RCC 7860 (cell line): ENCODE data around the gene HSPG2.

Source experiments
- DNase-seq: peaks from one replicate; pipeline ENCODE4 v3.0.0-alpha.2; 2015; ENCODE audit warnings: low spot score
- FAIRE-seq: peaks from 2 replicates; lab custom pipeline; 2012; peaks lifted over from hg19 to GRCh38; lab: Jason Lieb, UNC

Gene HSPG2

GRCh38 chr1:21849909-21850576 is 87.1 kb downstream of the HSPG2 start:
- DNase-seq (no peak), FAIRE-seq (no peak)

GRCh38 chr1:21848524-21849174 is 88.5 kb downstream of the HSPG2 start:
- FAIRE-seq (no peak), DNase-seq (no peak)

DNA sequence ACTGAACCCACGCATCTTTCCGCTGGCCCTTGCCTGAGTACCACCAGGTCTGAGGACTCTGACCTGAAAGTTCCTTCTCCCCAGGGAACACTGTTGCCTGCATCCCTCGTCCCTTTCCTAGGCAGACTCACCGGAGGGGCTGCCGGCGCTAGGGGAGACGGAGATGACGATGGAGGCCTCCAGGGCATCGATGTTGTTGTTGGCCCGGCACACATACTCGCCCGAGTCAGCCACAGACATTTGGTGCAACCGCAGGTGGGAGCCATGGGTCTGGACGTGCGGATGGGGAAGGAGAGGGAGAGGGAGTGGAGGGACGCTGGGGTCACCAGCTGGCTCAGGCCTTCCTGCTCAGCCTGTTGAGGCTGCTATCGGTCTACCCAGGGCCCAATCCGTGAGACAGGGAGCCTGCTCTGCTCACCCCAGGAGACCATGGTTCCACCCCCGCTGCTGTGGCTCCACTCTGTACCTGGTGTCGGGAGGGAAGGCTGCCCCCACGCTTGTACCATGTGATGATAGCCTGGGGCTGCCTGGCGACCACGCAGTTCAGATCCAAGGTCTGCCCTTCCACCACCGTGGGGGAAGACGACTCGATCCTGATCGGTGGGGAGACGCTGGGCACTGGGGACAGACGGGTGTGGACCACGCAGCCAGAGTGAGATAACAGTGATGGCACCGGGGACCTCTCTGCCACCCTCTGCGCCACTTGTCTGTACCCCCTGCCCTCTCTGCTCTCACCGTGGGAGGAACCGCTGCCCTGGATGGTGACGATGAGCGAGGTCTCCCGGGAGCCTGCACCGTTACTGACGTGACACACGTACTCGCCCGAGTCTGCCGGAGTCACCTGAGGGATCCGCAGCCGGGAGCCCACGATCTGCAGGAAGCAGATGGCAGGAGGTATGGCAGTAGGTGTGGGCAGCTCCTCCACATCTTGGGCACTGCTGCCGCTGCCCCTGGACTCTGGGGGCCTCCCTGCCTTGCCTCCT is 89.6 kb downstream of the HSPG2 start:
- FAIRE-seq, result no peak
- DNase-seq, result no peak

GRCh38 chr1:21845646-21846641 is 91.2 kb downstream of the HSPG2 start:
- no peak for FAIRE-seq

DNA sequence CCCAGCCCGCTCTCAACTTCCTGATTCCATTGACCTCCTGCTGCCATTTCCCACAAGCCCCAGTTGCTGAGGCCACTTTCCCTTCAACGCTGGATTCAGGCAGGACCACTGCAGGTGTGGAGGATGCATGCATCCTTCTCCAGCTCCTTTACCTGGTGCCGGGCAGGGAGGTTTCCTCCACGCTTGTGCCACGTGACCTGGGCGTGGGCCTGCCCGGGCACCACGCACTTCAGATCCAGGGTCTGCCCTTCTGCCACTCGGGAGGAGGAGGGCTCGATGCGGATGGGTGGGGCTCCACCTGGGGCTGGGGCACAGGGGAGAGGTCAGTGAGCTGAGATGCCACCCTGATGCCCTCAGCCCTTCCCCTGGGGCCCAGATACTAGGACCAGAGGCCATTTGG is 93.1 kb downstream of the HSPG2 start:
- FAIRE-seq (no peak), DNase-seq (no peak)

More at GRCh38 chr1:21845646-21846641, 91.2 kb downstream of the HSPG2 start:
- no peak for DNase-seq

- no peak for FAIRE-seq
- no peak for DNase-seq
Measured at GRCh38 chr1:21843208-21843607, 93.9 kb downstream of the HSPG2 start.

DNA sequence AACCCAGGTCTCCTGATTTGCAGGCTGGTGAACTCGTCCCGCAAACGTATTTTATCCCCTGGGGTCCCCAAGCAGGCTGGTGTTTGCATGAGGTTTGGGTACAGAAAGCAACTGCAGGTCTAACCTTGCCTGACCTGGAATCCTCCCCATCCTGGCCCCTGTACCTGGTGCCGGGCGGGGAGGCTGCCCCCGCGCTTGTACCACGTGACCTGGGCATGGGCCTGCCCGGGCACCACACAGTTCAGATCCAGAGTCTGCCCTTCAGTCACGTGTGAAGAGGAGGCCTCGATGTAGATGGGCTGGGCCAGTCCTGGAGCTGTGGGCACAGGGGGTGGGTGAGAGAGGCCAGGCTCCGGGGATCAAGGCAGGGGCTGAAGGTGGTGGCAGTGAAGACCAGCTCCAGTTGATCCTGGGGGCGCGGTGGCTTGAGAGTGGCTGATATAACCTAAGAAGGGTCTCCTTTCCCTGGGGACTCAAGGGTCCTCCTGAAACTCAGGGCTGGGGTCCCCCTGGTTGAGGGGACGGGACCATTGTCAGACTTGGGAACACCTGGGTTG is 94.4 kb downstream of the HSPG2 start:
- no peak for DNase-seq
- FAIRE-seq, result no peak

DNA sequence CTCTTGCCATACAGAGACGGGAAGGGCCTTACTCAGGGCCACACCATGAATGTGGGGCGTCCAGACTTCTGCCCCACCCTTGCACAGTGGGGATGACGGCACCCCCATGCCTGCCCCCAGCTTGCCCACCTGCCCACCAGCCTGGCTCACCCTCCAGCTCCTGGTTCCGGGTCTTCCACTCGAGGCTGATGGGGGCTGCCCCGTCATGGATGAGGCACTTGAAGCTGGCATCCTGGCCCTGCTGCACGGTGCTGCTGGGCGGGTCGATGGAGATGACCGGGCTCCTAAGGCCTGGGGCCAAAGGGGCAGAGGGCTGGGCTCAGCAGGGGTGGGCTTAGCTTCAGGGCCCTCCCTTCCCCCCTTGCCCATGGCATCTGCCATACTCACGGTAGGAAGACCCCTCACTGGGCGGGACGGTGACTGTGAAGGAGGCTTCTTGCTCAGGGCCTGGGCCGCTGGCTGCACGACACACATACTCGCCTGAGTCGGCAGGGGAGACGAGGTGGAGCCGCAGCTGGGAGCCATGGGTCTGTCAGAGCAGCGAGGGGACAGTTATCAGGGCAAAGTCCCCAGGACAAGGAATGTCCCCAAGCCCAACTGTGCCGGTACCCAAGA is 95.2 kb downstream of the HSPG2 start:
- DNase-seq (no peak), FAIRE-seq (no peak)

DNA sequence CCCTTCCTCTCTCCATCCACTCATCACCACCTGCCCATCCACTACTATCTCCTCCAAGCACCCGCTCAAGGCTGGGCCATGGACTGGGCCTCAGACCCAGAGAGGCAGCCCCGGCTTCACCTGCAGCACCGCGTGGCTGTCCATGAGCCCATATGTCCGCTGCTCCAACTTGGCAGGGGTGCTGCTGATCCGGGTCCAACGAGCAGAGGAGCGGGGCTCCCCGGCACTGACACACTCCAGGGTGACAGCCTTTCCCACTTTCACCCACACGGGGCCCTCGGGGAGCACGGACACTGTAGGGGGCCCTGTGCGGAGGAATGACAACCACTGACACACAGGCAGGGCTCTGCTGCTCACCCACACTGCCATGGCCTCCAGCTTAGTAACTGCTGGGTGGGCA is 96.1 kb downstream of the HSPG2 start:
- DNase-seq, result no peak
- FAIRE-seq, result no peak

DNA sequence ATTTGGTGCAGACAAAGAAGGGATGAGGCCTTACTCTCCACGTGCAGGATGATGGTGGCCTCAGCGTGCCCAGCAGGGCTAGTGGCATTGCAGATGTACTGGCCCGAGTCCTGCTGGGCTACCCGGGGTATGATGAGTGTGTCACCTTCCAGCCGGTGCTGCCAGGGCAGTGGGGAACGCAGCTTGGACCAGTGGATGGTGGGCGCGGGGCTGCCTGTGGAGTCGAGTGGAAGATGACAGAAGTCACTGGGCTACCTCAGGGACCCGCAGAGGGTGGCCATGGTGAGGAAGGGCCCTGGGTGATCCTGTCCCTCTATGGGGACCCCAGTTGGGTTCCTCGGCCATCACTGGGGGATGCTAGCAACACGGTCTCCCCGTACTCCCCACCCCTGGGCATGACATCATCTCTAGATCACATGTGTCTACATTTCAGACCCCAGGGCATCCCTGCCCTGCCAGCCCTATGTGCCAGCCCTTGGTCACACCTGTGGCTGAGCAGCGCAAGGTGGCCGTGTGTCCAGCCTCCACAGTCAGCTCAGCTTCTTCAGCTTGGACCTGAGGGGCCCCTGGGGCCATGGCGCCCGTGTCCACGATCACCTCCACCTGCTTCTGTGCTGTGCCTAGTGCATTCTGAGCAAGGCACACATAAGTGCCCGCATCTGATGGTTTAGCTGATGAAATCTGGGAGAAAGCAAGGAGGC is 97.6 kb downstream of the HSPG2 start:
- DNase-seq (no peak), FAIRE-seq (no peak)

DNA sequence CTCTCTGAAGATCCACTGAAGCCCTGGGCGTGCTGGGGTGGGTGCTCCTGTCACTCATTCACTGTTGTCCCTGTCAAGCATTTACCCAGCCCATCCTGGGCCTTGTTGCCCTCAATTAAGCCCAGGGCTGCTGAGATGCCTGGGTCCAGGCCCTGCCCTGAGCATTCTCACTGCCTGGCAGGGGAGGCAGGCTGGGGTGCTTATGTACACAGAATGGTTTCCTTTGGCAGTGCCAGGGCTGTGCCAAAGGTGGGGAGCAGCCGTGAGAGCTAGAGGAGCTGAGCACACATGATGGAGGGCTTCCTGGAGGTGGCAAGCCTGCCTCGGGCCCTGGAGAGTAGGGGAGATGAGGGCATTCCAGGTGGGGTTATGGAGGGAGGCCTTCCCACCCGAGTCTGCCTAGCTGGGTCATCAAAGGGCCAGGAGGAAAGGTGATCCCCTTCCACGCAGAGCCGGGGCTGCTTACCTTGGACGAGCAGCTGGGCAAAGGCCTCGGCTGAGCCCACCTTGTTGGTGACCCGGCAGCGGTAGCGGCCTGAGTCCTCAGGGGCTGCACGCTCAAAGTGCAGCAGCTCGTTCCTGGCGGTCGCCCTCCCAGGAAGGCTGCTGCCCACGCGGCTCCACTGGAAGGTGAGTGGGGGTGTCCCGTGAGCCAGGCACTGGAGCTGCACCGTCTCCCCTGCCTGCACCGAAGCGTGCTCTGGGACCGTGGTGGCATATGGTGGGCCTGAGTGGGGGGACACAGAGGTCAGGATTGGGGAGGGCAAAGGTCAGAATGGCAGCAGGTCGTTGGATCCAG is 98.6 kb downstream of the HSPG2 start:
- no peak for FAIRE-seq
- DNase-seq, result no peak

DNA sequence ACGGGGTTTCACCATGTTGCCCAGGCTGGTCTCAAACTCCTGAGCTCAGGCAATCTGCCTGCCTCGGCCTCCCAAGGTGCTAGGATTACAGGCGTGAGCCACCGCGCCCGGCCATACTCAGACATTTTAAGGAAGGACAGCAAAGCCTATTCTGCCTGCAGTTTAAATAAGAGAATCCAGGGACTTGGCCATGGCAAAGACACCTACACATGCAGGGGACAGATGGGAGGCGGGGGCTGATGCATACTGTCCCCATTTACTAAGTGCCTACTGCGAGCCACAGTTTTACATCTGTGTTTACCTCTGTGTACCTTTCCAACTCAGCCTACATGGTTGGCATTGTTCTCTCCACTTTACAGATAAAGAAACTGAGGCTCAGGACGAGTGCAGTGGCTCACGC is 99.6 kb downstream of the HSPG2 start:
- no peak for FAIRE-seq

DNA sequence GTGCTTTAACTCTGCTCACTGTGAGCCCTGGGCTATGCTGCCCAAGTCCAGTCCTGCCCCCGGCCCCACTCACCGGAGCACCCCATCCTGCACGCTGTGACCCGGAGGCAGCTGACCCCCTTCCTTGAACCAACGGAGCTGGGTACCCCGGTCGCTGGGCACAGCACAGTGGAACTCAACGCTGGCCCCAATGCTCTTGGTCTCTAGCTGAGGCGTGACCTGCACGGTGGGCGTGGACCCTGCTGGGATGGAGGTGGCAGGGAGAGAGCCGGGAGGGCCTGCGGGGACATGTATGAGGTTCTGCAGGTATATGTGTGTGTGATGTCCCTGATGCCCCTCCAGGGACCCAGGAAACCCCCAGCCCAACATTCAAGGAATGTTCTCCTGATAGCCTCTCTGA is 100.4 kb downstream of the HSPG2 start:
- FAIRE-seq, result no peak
- no peak for DNase-seq

More for the DNA sequence above, 99.6 kb downstream of the HSPG2 start:
- DNase-seq, result no peak

- no peak for DNase-seq
Measured at GRCh38 chr1:21836010-21836409, 101.1 kb downstream of the HSPG2 start.

DNA sequence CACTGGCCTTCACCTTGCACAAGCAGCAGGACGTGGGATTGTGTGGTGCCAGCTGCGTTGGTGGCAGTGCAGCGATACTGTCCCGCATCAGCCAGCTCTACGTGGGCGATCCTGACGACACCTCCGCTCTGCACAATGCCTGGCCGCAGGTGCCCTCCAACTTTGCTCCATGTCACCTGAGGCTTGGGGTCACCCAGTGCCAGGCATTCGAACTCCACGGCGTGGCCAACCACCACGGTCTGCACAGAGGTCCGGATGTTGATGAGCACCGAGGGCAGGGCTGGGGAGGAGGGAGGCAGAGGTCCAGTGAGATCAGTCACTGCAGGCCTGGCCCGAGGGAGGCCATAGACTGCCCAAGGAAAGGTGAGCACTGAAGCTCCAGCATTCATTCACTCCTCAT is 102.4 kb downstream of the HSPG2 start:
- DNase-seq (no peak), FAIRE-seq (no peak)

More at GRCh38 chr1:21836010-21836409, 101.1 kb downstream of the HSPG2 start:
- FAIRE-seq, result no peak

DNA sequence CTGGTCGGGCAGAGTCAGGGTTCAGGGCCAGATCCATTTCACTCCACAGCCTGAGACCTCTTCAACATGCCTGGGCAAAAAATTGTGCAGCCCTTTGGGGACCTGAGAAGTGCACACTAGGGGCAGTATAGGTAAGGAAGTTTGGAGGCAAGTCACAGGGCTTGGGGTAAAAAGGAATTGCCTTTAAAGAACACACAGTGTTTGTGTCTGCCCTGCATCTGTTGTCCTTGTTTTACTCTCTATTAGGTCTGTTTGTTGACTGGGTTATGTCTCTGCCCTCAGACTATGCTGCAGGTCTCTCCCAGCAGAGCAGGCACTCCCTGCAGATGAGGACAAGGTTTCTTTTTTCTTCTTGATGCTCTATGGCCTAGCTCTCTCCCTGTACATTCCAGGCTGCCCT is 103.0 kb downstream of the HSPG2 start:
- no peak for FAIRE-seq
- no peak for DNase-seq

DNA sequence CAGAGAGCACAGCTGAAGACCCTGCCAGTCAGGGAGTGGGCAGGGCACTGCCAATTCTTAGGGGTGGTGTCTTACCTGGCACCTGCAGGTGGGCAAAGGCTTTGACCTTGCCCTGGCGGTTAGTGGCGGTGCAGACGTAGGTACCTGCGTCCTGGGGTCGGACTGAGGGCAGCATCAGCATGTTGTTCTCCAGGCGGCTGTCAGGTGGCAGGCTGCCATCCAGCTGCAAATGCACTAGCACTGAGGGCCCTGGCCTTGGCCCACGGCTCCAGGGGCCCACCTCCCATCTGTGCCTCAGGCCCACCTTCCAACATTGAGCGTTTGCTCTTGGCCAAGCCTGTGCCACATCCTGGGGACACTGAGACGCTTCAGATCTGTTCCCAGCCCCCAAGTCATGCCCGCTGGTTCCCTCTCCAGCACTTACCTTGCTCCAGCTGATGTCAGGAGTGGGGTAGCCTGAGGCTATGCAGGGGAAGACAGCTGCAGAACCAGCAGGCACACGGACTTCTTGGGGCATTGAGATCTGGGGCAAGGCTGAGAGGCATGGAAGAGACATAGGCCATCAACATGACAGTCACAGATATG is 103.6 kb downstream of the HSPG2 start:
- FAIRE-seq, result no peak
- no peak for DNase-seq

DNA sequence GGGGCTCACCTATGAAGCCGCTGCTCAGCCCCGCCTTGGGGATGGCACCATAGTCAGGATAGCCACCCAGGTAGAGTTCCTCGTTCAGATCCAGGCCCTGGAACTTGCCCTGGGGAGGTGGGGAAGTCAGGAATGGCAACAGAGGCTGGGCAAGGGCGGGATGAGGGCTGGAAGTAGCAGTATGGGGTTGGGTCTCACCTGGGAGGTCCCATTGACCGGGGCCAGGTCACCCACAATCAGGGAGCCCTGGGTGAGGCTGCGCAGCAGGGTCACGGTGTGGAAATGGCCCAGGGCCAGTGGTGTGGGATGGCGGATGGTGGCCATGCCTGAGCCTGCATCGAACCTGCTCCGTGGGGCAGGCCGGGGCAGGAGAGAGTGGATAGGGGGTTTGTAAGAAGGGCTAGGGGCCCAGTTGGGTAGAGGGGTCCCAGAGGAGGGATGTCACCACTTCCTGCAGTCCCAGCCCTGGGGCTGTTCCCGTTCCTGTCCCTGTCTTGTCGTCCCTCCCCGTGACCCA is 105.6 kb downstream of the HSPG2 start:
- FAIRE-seq, result no peak
- DNase-seq, result no peak
